GM23338 (cell line): Measurements from ENCODE around the gene GSTM2. TPM values are rescaled to one million over a fixed set of nuclear protein-coding genes. Genes with fewer than 3 reads are reported as not detected.

Experiments used
- ATAC-seq: fragments of 200-7000 bp; cut with Tn5 transposase; 3 replicates; pipeline ENCODE4 v1.9.1; 2020
- DNase-seq: peaks from one replicate; pipeline ENCODE4 v3.0.0-alpha.2; 2015; ENCODE audit warnings: low spot score
- H2AFZ ChIP-seq: fragments of 200-600 bp; sonication (generic); 2 replicates; pipeline ENCODE4 v1.8.0; 2016; ENCODE audit warnings: antibody characterized with exemption, mild to moderate bottlenecking, moderate library complexity
- H3F3A ChIP-seq: fragments of 200-600 bp; sonication (generic); replicated peaks from 2 replicates; pipeline ENCODE4 v1.8.0; 2017; ENCODE audit warnings: antibody characterized with exemption, mixed run types, low read depth
- H3K27ac ChIP-seq: fragments of 200-600 bp; sonication (generic); 2 replicates; pipeline ENCODE4 v1.6.1; 2016; ENCODE audit warnings: low read depth
- H3K27me3 ChIP-seq: fragments of 200-600 bp; sonication (generic); 2 replicates; pipeline ENCODE4 v1.8.0; 2016; ENCODE audit warnings: mild to moderate bottlenecking, mixed run types, moderate library complexity; ENCODE audit not compliant: insufficient read depth
- H3K36me3 ChIP-seq: fragments of 200-600 bp; sonication (generic); 2 replicates; pipeline ENCODE4 v1.8.0; 2016; ENCODE audit warnings: mild to moderate bottlenecking; ENCODE audit not compliant: insufficient read depth
- H3K4me1 ChIP-seq: fragments of 200-600 bp; sonication (generic); 2 replicates; pipeline ENCODE4 v1.8.0; 2016; ENCODE audit warnings: mild to moderate bottlenecking, moderate library complexity; ENCODE audit not compliant: insufficient read depth
- H3K4me2 ChIP-seq: fragments of 200-600 bp; sonication (generic); 2 replicates; pipeline ENCODE4 v1.7.1; 2017; ENCODE audit warnings: mixed run types
- H3K4me3 ChIP-seq: fragments of 200-600 bp; sonication (generic); 2 replicates; pipeline ENCODE4 v1.6.1; 2016; ENCODE audit warnings: mixed run types
- H3K79me2 ChIP-seq: fragments of 200-600 bp; sonication (generic); replicated peaks from 2 replicates; pipeline ENCODE4 v1.8.0; 2017; ENCODE audit warnings: mild to moderate bottlenecking; ENCODE audit not compliant: insufficient read depth
- H3K9me2 ChIP-seq: fragments of 200-600 bp; sonication (generic); 2 replicates; pipeline ENCODE4 v1.8.0; 2017; ENCODE audit not compliant: insufficient read depth
- H4K20me1 ChIP-seq: fragments of 200-600 bp; sonication (generic); replicated peaks from 2 replicates; pipeline ENCODE4 v1.8.0; 2017; ENCODE audit warnings: mild to moderate bottlenecking; ENCODE audit not compliant: insufficient read depth
- H3K27ac Mint-ChIP-seq: 2 replicates; pipeline ENCODE4 v1.8.0; 2020; ENCODE audit warnings: inconsistent platforms, mild to moderate bottlenecking, moderate library complexity, mixed read lengths
- H3K27me3 Mint-ChIP-seq: 3 replicates; pipeline ENCODE4 v1.8.0; 2022; ENCODE audit warnings: low read depth, mild to moderate bottlenecking, moderate library complexity, mixed read lengths, inconsistent platforms; ENCODE audit not compliant: insufficient read depth, poor library complexity
- H3K36me3 Mint-ChIP-seq: 3 replicates; pipeline ENCODE4 v1.8.0; 2021; ENCODE audit warnings: low read depth, mild to moderate bottlenecking, inconsistent platforms, moderate library complexity, mixed read lengths
- H3K4me1 Mint-ChIP-seq: 3 replicates; pipeline ENCODE4 v1.8.0; 2020; ENCODE audit warnings: mild to moderate bottlenecking, inconsistent platforms, mixed read lengths
- H3K4me3 Mint-ChIP-seq: 3 replicates; pipeline ENCODE4 v1.8.0; 2021; ENCODE audit warnings: moderate library complexity, mild to moderate bottlenecking, inconsistent platforms, mixed read lengths
- H3K9me3 Mint-ChIP-seq: 3 replicates; pipeline ENCODE4 v1.8.0; 2020; ENCODE audit warnings: moderate library complexity, mild to moderate bottlenecking, inconsistent platforms, mixed read lengths
- CREB1 ChIP-seq: fragments of 250-450 bp; sonication (Bioruptor Pico); IDR thresholded peaks from 2 replicates; pipeline ENCODE4 v1.5.0; 2020; ENCODE audit warnings: low read depth, mild to moderate bottlenecking, moderate library complexity
- EZH2 ChIP-seq: fragments of 200-600 bp; sonication (generic); IDR thresholded peaks from one replicate; pipeline ENCODE4 v1.8.0; 2017; ENCODE audit warnings: antibody characterized with exemption, mild to moderate bottlenecking, low read depth; ENCODE audit not compliant: unreplicated experiment
- EZH2phosphoT487 ChIP-seq: fragments of 200-600 bp; sonication (generic); IDR thresholded peaks from one replicate; pipeline ENCODE4 v1.8.1; 2018; ENCODE audit warnings: antibody characterized with exemption; ENCODE audit not compliant: unreplicated experiment
- NANOG ChIP-seq: IDR thresholded peaks from 2 replicates; pipeline ENCODE4 v1.6.1; 2016; ENCODE audit warnings: antibody characterized with exemption, borderline replicate concordance
- POLR2AphosphoS5 ChIP-seq: IDR thresholded peaks from 2 replicates; pipeline ENCODE4 v1.6.1; 2016; ENCODE audit warnings: antibody characterized with exemption, low read depth
- STAT1 ChIP-seq: IDR thresholded peaks from one replicate; pipeline ENCODE4 v1.6.1; 2016; ENCODE audit warnings: antibody characterized with exemption; ENCODE audit not compliant: unreplicated experiment
- ZNF114 ChIP-seq: fragments of 250-450 bp; sonication (Bioruptor Pico); IDR thresholded peaks from 2 replicates; pipeline ENCODE4 v1.5.0; 2020; ENCODE audit warnings: mild to moderate bottlenecking, moderate library complexity
- ZNF331 ChIP-seq: fragments of 250-450 bp; sonication (Bioruptor Pico); IDR thresholded peaks from 2 replicates; pipeline ENCODE4 v1.5.0; 2020; ENCODE audit warnings: low read depth, mild to moderate bottlenecking, moderate library complexity
- polyA plus RNA-seq: library from polyadenylated mRNA; unstranded; fragments of >200 nt; fragmentation: Nextera tagmentation; extraction: Ambion mirVana; gene quantifications from 2 replicates; pipeline ENCODE4 v1.2.1, GENCODE V29; 2016
- total RNA-seq: library from RNA; depleted of rRNA; stranded (reverse); fragments of >200 nt; shearing (Covaris generic); gene quantifications from 2 replicates; pipeline ENCODE4 v1.2.3, GENCODE V29; 2014
- TF ChIP-seq, protein P1 (sequence below), 2 experiments: fragments of 200-600 bp in 1 of 2; sonication (generic) in 1 of 2; conservative IDR thresholded peaks; 2 replicates each; pipeline versions ENCODE4 v1.5.1 to v1.6.1; 2016 to 2017; ENCODE audit warnings: antibody characterized with exemption in 2 of 2, low read depth in 2 of 2, mild to moderate bottlenecking in 2 of 2, moderate library complexity in 1 of 2
- TF ChIP-seq, protein P2 (sequence below): IDR thresholded peaks from one replicate; pipeline ENCODE4 v1.6.1; 2018; ENCODE audit warnings: antibody characterized with exemption; ENCODE audit not compliant: unreplicated experiment

Gene GSTM2
- total and polyA plus RNA-seq, 2 experiments from 2014 or later, result 8.9 to 16.0 TPM

DNA sequence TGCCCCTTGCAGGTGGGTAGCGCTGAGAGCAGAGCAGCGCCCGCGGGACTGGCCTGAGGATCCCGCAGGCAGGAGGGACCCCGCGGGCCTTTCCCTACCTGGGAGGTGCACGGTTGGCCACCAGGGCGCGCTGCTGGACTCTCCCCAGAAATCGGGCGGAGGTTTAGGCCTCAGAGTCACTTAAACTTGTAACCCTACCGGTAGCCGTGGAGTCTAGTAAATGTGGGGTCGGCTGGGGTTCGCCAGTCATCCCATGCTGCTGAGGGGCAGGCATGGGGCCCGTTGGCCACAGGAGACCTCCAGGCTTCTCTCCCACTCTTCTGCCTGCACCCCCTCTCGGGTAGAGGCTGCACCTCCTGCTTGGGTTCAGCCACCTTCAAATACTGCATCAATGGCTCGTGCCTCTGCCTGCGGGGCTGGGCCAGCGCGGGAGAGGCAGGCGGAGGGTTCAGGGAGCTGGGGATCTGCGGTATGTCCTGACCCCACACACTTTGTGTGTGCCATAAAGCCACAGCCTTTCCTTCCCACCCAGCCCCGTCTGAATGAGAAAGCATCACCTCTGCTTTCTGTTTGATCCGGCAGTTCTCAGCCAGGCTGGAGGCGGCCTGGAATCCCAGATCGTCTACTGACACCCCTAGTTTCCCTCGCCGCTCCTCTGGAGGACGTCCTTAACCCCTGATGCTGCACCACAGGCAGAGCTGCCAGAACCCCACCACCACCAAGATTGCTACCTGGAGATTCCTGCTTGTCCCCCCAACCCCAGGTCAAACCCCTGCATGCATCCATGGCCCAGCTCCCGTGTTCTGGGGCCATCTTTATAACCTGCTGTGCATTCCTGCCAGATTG is 24.2 kb upstream of the GSTM2 start:
- Histone ChIP-seq H3K27ac (no peak overlapping the region), H3K4me3 (no peak overlapping the region; the same call in 1 of the 2 replicates), H3K9me2 (no peaks in the 10 kb centered on the region), H3K4me2 (peak overlapping the region; percentile 55; the same call in 1 of the 2 replicates), H3K36me3 (no peaks in the 10 kb centered on the region), H3F3A (0 out of 2 replicates have a peak, but pooled peaks cover 6% of the 10 kb centered on the region), H3K79me2 (no peaks in the 10 kb centered on the region), H3K27me3 (no peaks in the 10 kb centered on the region), H3K4me1 (no peaks in the 10 kb centered on the region), H4K20me1 (no peaks in the 10 kb centered on the region; the same call in 1 of the 2 replicates), H2AFZ (peak overlapping the region; percentile 97)
- H3K4me3 Mint-ChIP-seq, result no peak overlapping the region
- peaks cover 10% of the 10 kb centered on the region for H3K27me3 Mint-ChIP-seq
- no peaks in the 10 kb centered on the region for H3K9me3 Mint-ChIP-seq
- no peak overlapping the region for H3K27ac Mint-ChIP-seq
- H3K36me3 Mint-ChIP-seq, result no peaks in the 10 kb centered on the region
- peaks cover 3% of the 10 kb centered on the region for H3K4me1 Mint-ChIP-seq
- ATAC-seq (peak; percentile 93), DNase-seq (peak; percentile 96)
- TF ChIP-seq, protein P1, sequence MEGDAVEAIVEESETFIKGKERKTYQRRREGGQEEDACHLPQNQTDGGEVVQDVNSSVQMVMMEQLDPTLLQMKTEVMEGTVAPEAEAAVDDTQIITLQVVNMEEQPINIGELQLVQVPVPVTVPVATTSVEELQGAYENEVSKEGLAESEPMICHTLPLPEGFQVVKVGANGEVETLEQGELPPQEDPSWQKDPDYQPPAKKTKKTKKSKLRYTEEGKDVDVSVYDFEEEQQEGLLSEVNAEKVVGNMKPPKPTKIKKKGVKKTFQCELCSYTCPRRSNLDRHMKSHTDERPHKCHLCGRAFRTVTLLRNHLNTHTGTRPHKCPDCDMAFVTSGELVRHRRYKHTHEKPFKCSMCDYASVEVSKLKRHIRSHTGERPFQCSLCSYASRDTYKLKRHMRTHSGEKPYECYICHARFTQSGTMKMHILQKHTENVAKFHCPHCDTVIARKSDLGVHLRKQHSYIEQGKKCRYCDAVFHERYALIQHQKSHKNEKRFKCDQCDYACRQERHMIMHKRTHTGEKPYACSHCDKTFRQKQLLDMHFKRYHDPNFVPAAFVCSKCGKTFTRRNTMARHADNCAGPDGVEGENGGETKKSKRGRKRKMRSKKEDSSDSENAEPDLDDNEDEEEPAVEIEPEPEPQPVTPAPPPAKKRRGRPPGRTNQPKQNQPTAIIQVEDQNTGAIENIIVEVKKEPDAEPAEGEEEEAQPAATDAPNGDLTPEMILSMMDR (conservative IDR thresholded peaks at IDR 0.05; ENCODE audit: low read depth in 2 of 2), result peak; percentile 75 to 91
- TF ChIP-seq CREB1 (CRISPR knock-in tag), result no peak

DNA sequence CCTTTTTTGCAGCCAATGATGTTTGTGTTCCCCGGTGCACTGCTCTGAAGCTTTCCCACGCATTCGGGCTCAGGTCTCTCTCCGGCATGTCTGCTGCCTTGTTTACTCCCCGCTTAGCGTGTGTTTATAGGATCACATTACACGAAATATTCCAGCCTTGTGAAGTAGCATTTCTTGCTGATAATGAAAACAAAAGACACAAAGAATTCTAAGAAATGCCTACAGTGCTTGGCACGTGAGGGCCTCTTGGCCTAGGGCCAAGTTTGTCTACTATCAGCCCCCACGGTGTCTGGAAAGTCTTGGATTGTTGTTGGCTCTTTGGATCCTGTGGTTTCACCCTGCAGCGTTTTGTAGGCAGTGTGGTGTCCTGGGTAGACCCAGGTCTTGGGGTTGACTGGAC is 23.2 kb upstream of the GSTM2 start:
- DNase-seq (no peak), ATAC-seq (no peak)
- Mint-ChIP-seq H3K27me3 (peaks cover 7% of the 10 kb centered on the region), H3K9me3 (no peaks in the 10 kb centered on the region), H3K4me3 (no peak overlapping the region), H3K36me3 (no peaks in the 10 kb centered on the region), H3K27ac (no peak overlapping the region), H3K4me1 (peaks cover 3% of the 10 kb centered on the region)
- Histone ChIP-seq H3K4me2 (no peak overlapping the region), H2AFZ (no peak overlapping the region), H3K79me2 (no peaks in the 10 kb centered on the region), H3K27ac (no peak overlapping the region), H3K27me3 (no peaks in the 10 kb centered on the region), H4K20me1 (no peaks in the 10 kb centered on the region; the same call in 1 of the 2 replicates), H3K4me3 (no peak overlapping the region), H3F3A (0 out of 2 replicates have a peak, but pooled peaks cover 6% of the 10 kb centered on the region), H3K36me3 (no peaks in the 10 kb centered on the region), H3K4me1 (no peaks in the 10 kb centered on the region), H3K9me2 (no peaks in the 10 kb centered on the region)
- TF ChIP-seq ZNF114 (CRISPR knock-in tag) (no peak), NANOG (no peak), EZH2 (no peak), EZH2phosphoT487 (no peak), ZNF331 (CRISPR knock-in tag) (no peak), POLR2AphosphoS5 (no peak), CREB1 (CRISPR knock-in tag) (no peak), STAT1 (no peak)
- TF ChIP-seq, protein P1 (conservative IDR thresholded peaks at IDR 0.05; ENCODE audit: low read depth in 2 of 2), result no peak
- TF ChIP-seq, protein P2, sequence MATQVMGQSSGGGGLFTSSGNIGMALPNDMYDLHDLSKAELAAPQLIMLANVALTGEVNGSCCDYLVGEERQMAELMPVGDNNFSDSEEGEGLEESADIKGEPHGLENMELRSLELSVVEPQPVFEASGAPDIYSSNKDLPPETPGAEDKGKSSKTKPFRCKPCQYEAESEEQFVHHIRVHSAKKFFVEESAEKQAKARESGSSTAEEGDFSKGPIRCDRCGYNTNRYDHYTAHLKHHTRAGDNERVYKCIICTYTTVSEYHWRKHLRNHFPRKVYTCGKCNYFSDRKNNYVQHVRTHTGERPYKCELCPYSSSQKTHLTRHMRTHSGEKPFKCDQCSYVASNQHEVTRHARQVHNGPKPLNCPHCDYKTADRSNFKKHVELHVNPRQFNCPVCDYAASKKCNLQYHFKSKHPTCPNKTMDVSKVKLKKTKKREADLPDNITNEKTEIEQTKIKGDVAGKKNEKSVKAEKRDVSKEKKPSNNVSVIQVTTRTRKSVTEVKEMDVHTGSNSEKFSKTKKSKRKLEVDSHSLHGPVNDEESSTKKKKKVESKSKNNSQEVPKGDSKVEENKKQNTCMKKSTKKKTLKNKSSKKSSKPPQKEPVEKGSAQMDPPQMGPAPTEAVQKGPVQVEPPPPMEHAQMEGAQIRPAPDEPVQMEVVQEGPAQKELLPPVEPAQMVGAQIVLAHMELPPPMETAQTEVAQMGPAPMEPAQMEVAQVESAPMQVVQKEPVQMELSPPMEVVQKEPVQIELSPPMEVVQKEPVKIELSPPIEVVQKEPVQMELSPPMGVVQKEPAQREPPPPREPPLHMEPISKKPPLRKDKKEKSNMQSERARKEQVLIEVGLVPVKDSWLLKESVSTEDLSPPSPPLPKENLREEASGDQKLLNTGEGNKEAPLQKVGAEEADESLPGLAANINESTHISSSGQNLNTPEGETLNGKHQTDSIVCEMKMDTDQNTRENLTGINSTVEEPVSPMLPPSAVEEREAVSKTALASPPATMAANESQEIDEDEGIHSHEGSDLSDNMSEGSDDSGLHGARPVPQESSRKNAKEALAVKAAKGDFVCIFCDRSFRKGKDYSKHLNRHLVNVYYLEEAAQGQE, result no peak
